Stimulated activated CD4-positive, alpha-beta T cell treated with anti-CD3 and anti-CD28 coated beads, TNF-alpha, amount 100 ng/mL, for 4 hours (primary cell): ENCODE measurements around the gene SEC23IP.
"Not testable (repeated sequence)": the region's sequence is repeated elsewhere in the genome, so short reads cannot be mapped to it uniquely, and the experiment has no call there.

Experiments used
- DNase-seq, 3 experiments: peaks; one replicate each; pipeline ENCODE4 v3.0.0-alpha.2; 2020; ENCODE audit warnings: low read depth in 3 of 3

The SEC23IP gene

GRCh38 chr10:119883901-119884611 lies 8.5 kb upstream of the SEC23IP start:
- not testable (repeated sequence) for DNase-seq

- not testable (repeated sequence) for DNase-seq
These were observed 6.5 kb upstream of the SEC23IP start for GRCh38 chr10:119886070-119886469.

GRCh38 chr10:119888715-119889114 lies 3.8 kb upstream of the SEC23IP start:
- not testable (repeated sequence) for DNase-seq

GRCh38 chr10:119889201-119889600 lies 3.3 kb upstream of the SEC23IP start:
- not testable (repeated sequence) for DNase-seq

GRCh38 chr10:119890307-119890706 lies 2.2 kb upstream of the SEC23IP start:
- not testable (repeated sequence) for DNase-seq

GRCh38 chr10:119891849-119892187 lies 712 bp upstream of the SEC23IP start:
- DNase-seq: not testable (repeated sequence)

GRCh38 chr10:119893074-119893473 lies 544 bp downstream of the SEC23IP start:
- DNase-seq: no peak

GRCh38 chr10:119893845-119894427 lies 1.4 kb downstream of the SEC23IP start:
- no peak for DNase-seq

GRCh38 chr10:119896061-119896655 lies 3.6 kb downstream of the SEC23IP start:
- no peak for DNase-seq

- DNase-seq: no peak
These were observed 4.6 kb downstream of the SEC23IP start for GRCh38 chr10:119896937-119897770.

GRCh38 chr10:119898577-119898976 lies 6.0 kb downstream of the SEC23IP start:
- no peak for DNase-seq

GRCh38 chr10:119903946-119904666 lies 11.6 kb downstream of the SEC23IP start:
- no peak for DNase-seq

GRCh38 chr10:119907695-119908094 lies 15.2 kb downstream of the SEC23IP start:
- not testable (repeated sequence) for DNase-seq

- no peak for DNase-seq
These were observed 15.6 kb downstream of the SEC23IP start for GRCh38 chr10:119908166-119908565.

- DNase-seq: no peak
These were observed 18.2 kb downstream of the SEC23IP start for GRCh38 chr10:119910689-119911088.

GRCh38 chr10:119917777-119918176 lies 25.2 kb downstream of the SEC23IP start:
- no peak for DNase-seq

GRCh38 chr10:119919271-119919670 lies 26.7 kb downstream of the SEC23IP start:
- DNase-seq: no peak

GRCh38 chr10:119919826-119920225 lies 27.3 kb downstream of the SEC23IP start:
- DNase-seq: no peak

- no peak for DNase-seq
These were observed 35.9 kb downstream of the SEC23IP start for GRCh38 chr10:119928411-119928810.

- DNase-seq: no peak
These were observed 39.3 kb downstream of the SEC23IP start for GRCh38 chr10:119931871-119932270.

- DNase-seq: no peak
These were observed 40.1 kb downstream of the SEC23IP start for GRCh38 chr10:119932631-119933030.

- DNase-seq: no peak
These were observed 40.6 kb downstream of the SEC23IP start for GRCh38 chr10:119933179-119933578.
